ENCODE results near the gene PTGES3.

PTGES3 gene

DNA sequence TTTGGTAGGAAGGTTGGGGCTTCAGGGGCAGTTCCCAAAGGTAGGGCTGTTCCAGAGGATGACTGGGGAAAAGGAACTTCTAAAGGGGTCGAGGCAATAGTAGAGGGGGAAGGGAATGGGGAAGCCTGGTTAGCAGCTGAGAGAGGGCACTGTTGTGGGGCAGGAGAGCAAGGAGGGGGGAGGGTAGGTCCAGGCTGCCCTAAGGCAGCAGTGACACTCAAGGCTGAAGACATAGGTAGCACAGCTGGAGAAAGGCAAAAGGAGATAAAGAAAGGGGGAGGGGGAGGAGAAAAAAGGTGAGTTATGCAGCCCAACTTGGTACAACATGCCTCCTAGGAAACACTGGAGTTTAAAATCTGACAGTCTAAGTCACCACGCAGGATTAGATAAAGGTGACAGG lies 33.1 kb upstream of the PTGES3 start (continued):
- TF ChIP-seq, protein P1, sequence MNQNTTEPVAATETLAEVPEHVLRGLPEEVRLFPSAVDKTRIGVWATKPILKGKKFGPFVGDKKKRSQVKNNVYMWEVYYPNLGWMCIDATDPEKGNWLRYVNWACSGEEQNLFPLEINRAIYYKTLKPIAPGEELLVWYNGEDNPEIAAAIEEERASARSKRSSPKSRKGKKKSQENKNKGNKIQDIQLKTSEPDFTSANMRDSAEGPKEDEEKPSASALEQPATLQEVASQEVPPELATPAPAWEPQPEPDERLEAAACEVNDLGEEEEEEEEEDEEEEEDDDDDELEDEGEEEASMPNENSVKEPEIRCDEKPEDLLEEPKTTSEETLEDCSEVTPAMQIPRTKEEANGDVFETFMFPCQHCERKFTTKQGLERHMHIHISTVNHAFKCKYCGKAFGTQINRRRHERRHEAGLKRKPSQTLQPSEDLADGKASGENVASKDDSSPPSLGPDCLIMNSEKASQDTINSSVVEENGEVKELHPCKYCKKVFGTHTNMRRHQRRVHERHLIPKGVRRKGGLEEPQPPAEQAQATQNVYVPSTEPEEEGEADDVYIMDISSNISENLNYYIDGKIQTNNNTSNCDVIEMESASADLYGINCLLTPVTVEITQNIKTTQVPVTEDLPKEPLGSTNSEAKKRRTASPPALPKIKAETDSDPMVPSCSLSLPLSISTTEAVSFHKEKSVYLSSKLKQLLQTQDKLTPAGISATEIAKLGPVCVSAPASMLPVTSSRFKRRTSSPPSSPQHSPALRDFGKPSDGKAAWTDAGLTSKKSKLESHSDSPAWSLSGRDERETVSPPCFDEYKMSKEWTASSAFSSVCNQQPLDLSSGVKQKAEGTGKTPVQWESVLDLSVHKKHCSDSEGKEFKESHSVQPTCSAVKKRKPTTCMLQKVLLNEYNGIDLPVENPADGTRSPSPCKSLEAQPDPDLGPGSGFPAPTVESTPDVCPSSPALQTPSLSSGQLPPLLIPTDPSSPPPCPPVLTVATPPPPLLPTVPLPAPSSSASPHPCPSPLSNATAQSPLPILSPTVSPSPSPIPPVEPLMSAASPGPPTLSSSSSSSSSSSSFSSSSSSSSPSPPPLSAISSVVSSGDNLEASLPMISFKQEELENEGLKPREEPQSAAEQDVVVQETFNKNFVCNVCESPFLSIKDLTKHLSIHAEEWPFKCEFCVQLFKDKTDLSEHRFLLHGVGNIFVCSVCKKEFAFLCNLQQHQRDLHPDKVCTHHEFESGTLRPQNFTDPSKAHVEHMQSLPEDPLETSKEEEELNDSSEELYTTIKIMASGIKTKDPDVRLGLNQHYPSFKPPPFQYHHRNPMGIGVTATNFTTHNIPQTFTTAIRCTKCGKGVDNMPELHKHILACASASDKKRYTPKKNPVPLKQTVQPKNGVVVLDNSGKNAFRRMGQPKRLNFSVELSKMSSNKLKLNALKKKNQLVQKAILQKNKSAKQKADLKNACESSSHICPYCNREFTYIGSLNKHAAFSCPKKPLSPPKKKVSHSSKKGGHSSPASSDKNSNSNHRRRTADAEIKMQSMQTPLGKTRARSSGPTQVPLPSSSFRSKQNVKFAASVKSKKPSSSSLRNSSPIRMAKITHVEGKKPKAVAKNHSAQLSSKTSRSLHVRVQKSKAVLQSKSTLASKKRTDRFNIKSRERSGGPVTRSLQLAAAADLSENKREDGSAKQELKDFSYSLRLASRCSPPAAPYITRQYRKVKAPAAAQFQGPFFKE (tag by site-specific recombination; IDR thresholded peaks at IDR 0.05; ENCODE audit: borderline replicate concordance) = no peak
- TF ChIP-seq ZNF311 (tag by site-specific recombination; IDR thresholded peaks at IDR 0.05; ENCODE audit: borderline replicate concordance) (no peak), ZNF791 (tag by site-specific recombination; IDR thresholded peaks at IDR 0.05) (no peak), ZNF747 (tag by site-specific recombination; IDR thresholded peaks at IDR 0.05) (no peak), ZNF24 (tag by site-specific recombination; IDR thresholded peaks at IDR 0.05) (no peak), KLF9 (tag by site-specific recombination; IDR thresholded peaks at IDR 0.05; ENCODE audit: low read depth) (no peak), ZNF623 (tag by site-specific recombination; IDR thresholded peaks at IDR 0.05) (no peak), ZNF2 (tag by site-specific recombination; IDR thresholded peaks at IDR 0.05) (0 out of 2 replicates have a peak, but pooled peaks have one; percentile 23), PRDM1 (tag by site-specific recombination; IDR thresholded peaks at IDR 0.05) (no peak), ZNF214 (tag by site-specific recombination; IDR thresholded peaks at IDR 0.05; ENCODE audit: borderline replicate concordance) (no peak)
- TF ChIP-seq, protein P2, sequence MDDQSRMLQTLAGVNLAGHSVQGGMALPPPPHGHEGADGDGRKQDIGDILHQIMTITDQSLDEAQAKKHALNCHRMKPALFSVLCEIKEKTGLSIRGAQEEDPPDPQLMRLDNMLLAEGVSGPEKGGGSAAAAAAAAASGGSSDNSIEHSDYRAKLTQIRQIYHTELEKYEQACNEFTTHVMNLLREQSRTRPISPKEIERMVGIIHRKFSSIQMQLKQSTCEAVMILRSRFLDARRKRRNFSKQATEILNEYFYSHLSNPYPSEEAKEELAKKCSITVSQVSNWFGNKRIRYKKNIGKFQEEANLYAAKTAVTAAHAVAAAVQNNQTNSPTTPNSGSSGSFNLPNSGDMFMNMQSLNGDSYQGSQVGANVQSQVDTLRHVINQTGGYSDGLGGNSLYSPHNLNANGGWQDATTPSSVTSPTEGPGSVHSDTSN (CRISPR knock-in tag; IDR thresholded peaks at IDR 0.05) = no peak
- TF ChIP-seq, protein P3, sequence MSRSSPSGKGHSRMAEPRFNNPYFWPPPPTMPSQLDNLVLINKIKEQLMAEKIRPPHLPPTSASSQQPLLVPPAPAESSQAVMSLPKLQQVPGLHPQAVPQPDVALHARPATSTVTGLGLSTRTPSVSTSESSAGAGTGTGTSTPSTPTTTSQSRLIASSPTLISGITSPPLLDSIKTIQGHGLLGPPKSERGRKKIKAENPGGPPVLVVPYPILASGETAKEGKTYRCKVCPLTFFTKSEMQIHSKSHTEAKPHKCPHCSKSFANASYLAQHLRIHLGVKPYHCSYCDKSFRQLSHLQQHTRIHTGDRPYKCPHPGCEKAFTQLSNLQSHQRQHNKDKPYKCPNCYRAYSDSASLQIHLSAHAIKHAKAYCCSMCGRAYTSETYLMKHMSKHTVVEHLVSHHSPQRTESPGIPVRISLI (tag by site-specific recombination; IDR thresholded peaks at IDR 0.05) = no peak

DNA sequence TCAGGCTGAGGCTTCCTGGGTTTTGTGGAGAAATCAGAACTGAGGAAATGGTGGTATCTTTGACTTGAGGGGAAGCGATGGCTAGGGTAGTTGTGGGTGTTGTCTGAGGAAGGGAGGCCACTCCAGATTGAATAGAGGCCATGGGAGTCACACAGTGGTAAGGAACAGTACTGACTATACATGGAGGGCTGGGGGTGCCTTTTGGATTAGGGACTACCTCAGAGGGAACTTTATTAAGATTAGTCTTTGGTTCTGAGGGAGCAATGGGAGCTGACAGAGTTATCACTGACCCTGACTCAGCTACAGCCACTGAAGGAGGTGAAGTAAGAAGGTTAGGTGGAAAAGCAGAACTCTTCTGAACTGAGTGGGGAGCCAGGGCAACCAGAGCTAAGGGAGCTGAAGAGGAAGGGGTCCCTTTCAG lies 32.7 kb upstream of the PTGES3 start:
- CTCF ChIA-PET = interaction anchor here (0.6 to 1.9 kb wide), 2 partner anchors 85 to 796 kb away, joined by 8 read pairs; no protein-coding TSS in a partner anchor
- peaks cover 25 to 78% of the 10 kb centered on the region in 2 experiments for H3K36me3 ChIP-seq (ENCODE audit: control insufficient read depth in 2 of 2, insufficient read depth in 1 of 2, low read length in 2 of 2)
- H3K27ac ChIP-seq (ENCODE audit: extremely low read depth, low read depth, low read length) = 0 out of 2 replicates have a peak overlapping the region, but pooled peaks have one; percentile 25
- POLR2A ChIA-PET = interaction anchor here (1.0 to 7.1 kb wide), 4 partner anchors 10 to 84 kb away, joined by 3 to 53 read pairs (median 4); partner anchors contain the start of gene PTGES3
- peaks cover 10% of the 10 kb centered on the region; the same call in 1 of the 2 replicates for H3K4me1 ChIP-seq (ENCODE audit: control insufficient read depth, insufficient read depth, low read length)
- no peak overlapping the region for H3K4me3 ChIP-seq (ENCODE audit: low read depth, low read length)
- no peaks in the 10 kb centered on the region for H3K9me3 ChIP-seq (ENCODE audit: control insufficient read depth, insufficient read depth, low read depth, low read length)
- TF ChIP-seq, protein P4, sequence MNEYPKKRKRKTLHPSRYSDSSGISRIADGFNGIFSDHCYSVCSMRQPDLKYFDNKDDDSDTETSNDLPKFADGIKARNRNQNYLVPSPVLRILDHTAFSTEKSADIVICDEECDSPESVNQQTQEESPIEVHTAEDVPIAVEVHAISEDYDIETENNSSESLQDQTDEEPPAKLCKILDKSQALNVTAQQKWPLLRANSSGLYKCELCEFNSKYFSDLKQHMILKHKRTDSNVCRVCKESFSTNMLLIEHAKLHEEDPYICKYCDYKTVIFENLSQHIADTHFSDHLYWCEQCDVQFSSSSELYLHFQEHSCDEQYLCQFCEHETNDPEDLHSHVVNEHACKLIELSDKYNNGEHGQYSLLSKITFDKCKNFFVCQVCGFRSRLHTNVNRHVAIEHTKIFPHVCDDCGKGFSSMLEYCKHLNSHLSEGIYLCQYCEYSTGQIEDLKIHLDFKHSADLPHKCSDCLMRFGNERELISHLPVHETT (tag by site-specific recombination; IDR thresholded peaks at IDR 0.05) = no peak
- no peak for TF ChIP-seq ZFP37 (tag by site-specific recombination; IDR thresholded peaks at IDR 0.05)
- TF ChIP-seq BCL11B (tag by site-specific recombination; IDR thresholded peaks at IDR 0.05; ENCODE audit: low read depth) = no peak
- TF ChIP-seq ZNF350 (tag by site-specific recombination; IDR thresholded peaks at IDR 0.05) = no peak
- no peak for TF ChIP-seq ZNF2 (tag by site-specific recombination; IDR thresholded peaks at IDR 0.05)
- TF ChIP-seq ZNF747 (tag by site-specific recombination; IDR thresholded peaks at IDR 0.05) = no peak
- no peak for TF ChIP-seq SETDB1 (IDR thresholded peaks at IDR 0.05; ENCODE audit: insufficient read length, low read length)
- TF ChIP-seq ZSCAN23 (tag by site-specific recombination; IDR thresholded peaks at IDR 0.05) = no peak
- no peak for TF ChIP-seq ZFP69B (tag by site-specific recombination; IDR thresholded peaks at IDR 0.05)
- no peak for TF ChIP-seq BCL11A (tag by site-specific recombination; IDR thresholded peaks at IDR 0.05; ENCODE audit: low read depth)
- TF ChIP-seq GLI2 (tag by site-specific recombination; IDR thresholded peaks at IDR 0.05; ENCODE audit: borderline replicate concordance, low read depth) = no peak
- TF ChIP-seq ZNF274 (IDR thresholded peaks at IDR 0.05; ENCODE audit: low read length) = no peak
- TF ChIP-seq ZNF274 (tag by site-specific recombination; IDR thresholded peaks at IDR 0.05; ENCODE audit: borderline replicate concordance) = no peak
- no peak for TF ChIP-seq ZNF266 (tag by site-specific recombination; IDR thresholded peaks at IDR 0.05; ENCODE audit: low read depth)
